ENCODE measurements around the gene UNC5A.

GRCh38 chr5:176772271-176773210 is 37.8 kb upstream of the UNC5A start:
- TF ChIP-seq TARDBP (IDR thresholded peaks at IDR 0.05) (no peak), FOXA1 (IDR thresholded peaks at IDR 0.05) (no peak), FOXK2 (IDR thresholded peaks at IDR 0.05) (no peak), FOXM1 (IDR thresholded peaks at IDR 0.05; ENCODE audit: borderline replicate concordance) (no peak), BHLHE40 (IDR thresholded peaks at IDR 0.05; ENCODE audit: borderline replicate concordance) (no peak), SUZ12 (IDR thresholded peaks at IDR 0.05) (no peak), ELF4 (IDR thresholded peaks at IDR 0.05) (no peak), HDGF (IDR thresholded peaks at IDR 0.05; ENCODE audit: borderline replicate concordance) (no peak), CTBP1 (IDR thresholded peaks at IDR 0.05; ENCODE audit: borderline replicate concordance) (no peak), SP1 (IDR thresholded peaks at IDR 0.05) (no peak), NFRKB (IDR thresholded peaks at IDR 0.05) (no peak)

Measured in HEK293T (cell line).